HG03442 (cell line): ENCODE measurements around the gene HOXD12.

Source experiments
- ATAC-seq: cut with Tn5 transposase; IDR thresholded peaks from one replicate; pipeline ENCODE4 v1.9.1; 2021; ENCODE audit warnings: mild to moderate bottlenecking, moderate library complexity; ENCODE audit not compliant: unreplicated experiment

The HOXD12 gene

DNA sequence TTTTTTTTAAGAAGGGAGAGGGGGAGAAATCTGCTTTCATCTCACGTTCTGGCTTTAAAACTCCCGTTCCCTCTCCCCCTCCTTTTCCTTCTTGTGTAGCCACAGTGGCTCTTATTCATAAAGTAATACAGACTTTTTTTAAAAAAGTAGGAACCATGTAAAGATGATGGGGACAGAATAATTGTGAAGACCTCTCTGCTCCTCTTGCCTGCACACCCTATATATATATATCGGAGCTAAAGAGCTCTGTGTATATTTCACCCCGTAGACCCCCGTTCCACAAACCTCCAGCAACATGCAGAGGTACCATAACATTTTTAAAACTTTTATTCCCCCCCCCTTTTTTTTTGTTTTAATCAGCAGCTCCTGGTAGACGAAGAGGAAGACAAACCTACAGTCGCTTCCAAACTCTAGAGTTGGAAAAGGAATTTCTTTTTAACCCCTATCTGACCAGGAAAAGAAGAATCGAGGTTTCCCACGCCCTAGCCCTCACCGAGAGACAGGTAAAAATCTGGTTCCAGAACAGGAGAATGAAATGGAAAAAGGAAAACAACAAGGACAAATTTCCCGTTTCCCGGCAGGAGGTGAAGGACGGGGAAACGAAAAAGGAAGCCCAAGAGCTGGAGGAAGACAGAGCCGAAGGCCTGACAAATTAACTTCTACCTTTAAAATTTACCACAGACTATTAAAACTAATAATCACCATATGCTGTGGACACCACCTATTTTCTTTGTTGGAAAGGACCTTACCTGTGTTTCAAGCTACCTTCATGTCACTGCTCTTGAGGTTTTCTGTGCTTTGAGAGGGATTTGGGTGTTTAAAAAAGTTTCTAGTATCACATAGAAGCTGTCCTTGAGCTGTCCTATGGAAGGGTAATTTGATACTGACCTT is 31.6 kb downstream of the HOXD12 start:
- ATAC-seq, result no peak

- no peak for ATAC-seq
Measured at GRCh38 chr2:176131848-176132158, 32.2 kb downstream of the HOXD12 start.

DNA sequence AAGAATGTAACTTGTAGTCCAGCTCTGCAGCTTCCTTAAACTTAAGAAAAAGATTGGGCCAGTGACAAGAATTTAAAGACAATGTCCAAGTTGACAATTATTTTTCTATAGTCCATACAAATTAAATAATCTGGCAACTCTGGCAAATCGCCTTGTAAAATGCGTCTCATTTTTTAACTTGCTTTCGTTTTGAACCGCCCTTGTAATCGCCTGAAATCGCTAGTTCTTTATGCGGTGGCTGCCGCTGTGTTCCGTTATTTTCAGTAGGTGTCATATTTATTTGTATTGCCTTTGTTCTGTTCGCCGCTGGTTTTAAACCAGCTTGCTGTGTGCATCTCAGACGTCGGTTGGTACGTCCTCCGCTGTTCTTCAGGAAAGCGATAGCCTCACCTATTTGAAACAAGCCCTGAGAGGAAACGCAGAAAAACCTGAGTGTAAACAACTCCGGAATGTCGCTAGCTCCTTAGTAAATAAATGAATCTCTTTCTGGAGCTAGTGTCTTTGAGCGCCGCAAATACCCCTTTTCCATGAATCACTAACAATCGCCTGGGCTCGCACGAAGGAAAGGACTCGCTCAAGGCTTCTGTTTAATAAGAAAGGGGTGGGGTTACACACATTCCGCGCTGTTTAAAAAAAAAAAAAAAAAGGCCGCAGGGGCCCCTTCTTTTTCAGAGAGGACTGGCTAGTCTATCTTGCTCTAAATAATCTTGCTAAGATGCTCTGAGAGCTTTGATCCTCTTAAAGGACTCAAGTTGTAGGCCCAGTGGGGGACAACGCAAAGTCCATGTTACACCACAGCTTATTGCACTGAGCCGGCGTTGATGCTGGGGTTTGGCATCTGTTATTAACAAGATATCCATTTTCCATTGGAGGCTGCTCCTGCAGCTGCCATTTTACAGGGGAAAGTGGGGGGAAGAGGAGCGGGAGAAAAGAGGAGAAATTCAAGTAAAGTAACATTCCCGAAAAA is 32.9 kb downstream of the HOXD12 start:
- no peak for ATAC-seq

- no peak for ATAC-seq
Measured at GRCh38 chr2:176133389-176133788, 33.8 kb downstream of the HOXD12 start.

GRCh38 chr2:176134035-176134434 is 34.4 kb downstream of the HOXD12 start:
- ATAC-seq, result no peak

GRCh38 chr2:176135035-176135440 is 35.4 kb downstream of the HOXD12 start:
- no peak for ATAC-seq

DNA sequence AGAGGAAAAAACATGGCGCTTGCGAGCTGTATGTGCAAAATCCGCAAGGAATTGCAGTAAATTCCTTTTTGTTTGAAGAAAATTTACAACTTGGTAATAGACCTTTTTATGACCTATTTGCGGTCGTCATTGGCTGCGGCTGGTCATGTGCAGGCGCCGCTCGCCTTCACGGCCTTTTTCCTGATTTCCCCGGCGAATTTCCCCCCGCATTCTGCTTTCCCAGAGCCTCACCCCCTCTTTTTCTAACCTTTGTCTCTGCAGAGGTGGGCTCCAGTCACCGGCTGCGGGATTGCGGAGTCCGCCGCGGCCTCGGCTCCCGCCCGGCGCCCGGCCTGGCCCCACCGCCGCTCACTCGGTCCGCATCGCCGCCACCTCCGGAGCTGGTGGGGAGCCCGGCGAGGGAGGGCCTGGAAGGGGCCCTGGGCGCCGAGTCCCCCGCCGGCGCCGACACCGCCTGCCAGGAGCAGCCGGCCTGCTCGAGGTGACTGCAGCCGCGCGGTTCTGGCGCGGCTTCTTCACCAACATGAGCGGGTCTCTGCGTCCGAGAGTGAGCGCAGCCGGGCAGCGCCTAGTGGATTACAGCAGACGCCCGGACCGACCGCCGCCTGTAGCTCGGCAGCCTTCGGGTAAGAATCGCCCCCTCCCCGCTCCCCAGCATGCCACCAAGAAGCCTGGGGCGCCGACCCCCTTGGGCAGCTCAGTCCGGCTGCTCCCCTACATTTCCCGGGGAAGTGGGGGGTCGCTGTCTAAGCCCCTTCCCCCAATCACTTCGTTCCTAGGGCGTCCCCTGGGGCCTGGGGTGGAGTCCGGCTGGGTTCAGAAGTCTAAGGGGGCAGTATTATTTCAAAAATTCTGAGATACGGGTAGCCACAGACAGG is 37.0 kb downstream of the HOXD12 start:
- ATAC-seq, result no peak

- ATAC-seq, result no peak
Measured at GRCh38 chr2:176137252-176137580, 37.6 kb downstream of the HOXD12 start.

DNA sequence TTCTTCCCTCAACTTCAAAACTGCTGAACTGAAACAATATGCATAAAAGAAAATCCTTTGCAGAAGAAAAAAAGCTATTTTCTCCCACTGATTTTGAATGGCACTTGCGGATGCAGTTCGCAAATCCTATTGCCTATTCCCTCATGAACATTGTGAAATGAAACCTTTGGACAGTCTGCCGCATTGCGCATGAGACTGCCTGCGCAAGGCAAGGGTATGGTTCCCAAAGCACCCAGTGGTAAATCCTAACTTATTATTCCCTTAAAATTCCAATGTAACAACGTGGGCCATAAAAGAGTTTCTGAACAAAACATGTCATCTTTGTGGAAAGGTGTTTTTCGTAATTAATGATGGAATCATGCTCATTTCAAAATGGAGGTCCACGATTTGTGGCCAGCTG is 38.3 kb downstream of the HOXD12 start:
- ATAC-seq, result no peak

DNA sequence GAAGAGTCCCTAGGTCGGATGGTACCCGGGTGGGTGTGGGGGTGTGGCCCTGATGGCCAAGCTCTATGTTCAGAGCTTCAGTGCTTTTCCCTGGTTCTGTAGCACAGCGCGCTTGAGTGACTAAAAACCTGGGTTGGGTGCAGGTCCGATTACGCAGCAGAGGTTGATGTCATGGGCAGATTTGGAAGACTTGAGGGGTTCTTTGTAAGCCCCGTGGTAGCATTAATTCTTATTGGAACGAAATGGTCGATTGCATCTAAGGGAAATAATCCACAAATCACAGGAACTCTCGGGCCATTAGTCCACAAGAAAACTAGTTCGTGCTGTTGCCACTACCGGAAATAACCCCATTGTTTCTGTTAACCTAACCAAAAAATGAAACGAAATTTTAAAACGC is 38.9 kb downstream of the HOXD12 start:
- ATAC-seq, result no peak

DNA sequence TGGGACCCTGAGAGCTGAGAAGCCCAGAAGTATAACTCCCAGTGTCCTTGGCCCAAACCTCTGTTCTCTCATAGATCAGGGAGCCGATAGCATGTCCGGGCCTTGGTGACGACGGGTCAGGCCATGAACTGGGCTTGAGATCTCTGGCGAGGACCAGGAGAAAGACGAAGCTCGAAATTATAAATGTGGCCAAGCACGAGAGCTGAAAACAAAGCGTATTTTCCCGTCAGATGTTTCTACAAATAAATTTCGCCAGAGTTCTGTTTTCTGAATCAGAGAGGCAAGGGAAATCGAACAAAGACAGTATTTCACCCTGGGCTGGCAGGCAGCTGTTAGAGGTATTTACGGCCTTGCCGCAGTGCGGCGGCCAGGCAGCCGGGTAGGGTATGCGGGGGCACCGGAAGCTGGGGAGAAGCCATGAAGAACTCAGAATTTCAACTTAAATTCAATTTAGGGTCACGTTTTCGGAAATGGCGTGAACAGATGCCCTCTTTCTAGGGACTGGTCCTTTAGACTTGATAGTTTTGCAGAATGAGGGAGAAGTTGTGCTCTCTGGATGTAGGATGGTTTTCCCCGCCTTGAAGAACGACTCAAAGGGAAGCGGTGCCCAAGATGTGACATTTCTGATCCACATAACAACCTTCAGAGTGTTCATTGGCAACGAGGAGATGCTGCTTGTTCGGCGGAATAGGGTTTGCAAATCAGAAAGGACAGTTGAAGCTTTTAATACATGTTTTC is 39.5 kb downstream of the HOXD12 start:
- no peak for ATAC-seq

DNA sequence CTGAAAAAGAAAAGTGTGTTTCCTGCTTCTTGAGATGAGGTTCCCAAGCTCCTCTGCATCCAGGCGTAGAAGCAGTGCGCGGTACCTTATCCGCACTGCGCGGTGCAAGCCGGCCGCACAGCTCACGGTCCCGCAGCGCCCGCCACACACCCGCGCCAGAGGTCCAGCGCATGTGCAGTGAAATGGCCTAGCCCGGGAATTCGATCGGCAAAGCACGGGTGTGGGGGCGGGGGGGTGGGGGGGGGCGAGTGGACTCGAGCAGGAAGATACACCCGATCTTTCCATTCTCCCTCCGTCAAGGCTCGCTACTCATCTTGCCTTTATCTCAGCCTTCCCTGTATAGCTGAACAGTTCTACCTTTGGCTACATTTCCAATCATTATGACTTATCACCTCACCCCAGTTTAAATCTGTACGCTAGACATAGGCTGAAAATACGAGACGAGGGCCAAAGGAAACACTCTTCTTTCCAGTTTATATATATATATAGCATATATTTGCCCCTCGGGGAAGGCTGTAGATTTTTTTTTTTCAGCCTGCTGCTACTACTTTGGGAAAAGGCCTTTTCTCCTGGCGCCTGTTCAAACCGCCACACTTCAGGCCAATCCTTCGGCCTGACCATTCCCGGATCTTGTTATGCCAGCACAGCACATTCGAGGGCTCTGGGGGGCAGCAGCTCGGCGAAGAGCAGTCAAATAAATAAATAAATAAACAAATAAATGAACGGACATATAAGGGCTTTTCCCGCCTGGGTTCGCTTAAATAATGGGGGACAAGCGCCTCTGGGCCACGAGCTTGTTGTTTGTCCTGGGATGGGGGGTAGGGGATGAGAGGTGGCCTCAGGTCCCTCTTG is 40.3 kb downstream of the HOXD12 start:
- ATAC-seq, result no peak

DNA sequence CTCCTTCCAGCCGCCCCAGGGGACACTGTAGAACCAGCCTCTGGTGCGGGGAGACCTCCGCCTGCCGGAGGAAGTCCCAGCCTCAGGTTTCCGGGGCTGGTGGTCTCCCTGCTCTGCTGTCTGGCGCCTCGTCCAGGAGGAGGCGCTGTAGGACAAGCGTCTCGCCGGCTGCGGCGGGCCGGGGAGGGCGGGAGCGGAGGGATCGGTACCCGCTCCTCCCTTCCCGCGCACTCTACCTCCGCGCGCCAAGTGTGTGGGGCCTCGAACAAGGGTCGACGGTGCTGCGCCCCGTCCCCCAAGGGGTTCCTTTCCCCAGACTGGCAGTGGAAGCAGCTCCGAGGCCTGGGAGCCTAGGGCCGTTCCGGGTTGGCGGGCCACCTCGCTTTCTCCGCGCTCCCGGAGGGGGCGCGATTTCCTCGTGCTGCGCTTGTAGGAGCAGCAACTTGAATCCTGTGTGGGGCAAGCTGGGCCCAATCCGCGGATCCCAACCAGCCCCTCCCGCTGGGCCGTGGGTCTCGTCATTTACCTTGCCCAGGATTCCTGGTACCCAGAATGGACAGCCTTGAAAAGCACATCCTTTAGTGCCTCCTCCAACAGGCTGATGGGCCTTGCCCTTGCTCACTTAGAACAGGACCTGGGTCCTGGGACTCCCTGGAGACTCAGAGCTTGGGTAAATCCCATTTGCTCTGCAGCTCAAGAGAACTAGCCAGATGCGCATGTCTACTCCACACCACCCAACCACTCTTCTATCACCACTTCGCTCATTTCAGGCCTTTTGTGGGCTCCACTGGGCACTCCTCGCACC is 41.1 kb downstream of the HOXD12 start:
- ATAC-seq, result peak; percentile 93

GRCh38 chr2:176142281-176142680 is 42.7 kb downstream of the HOXD12 start:
- no peak for ATAC-seq

DNA sequence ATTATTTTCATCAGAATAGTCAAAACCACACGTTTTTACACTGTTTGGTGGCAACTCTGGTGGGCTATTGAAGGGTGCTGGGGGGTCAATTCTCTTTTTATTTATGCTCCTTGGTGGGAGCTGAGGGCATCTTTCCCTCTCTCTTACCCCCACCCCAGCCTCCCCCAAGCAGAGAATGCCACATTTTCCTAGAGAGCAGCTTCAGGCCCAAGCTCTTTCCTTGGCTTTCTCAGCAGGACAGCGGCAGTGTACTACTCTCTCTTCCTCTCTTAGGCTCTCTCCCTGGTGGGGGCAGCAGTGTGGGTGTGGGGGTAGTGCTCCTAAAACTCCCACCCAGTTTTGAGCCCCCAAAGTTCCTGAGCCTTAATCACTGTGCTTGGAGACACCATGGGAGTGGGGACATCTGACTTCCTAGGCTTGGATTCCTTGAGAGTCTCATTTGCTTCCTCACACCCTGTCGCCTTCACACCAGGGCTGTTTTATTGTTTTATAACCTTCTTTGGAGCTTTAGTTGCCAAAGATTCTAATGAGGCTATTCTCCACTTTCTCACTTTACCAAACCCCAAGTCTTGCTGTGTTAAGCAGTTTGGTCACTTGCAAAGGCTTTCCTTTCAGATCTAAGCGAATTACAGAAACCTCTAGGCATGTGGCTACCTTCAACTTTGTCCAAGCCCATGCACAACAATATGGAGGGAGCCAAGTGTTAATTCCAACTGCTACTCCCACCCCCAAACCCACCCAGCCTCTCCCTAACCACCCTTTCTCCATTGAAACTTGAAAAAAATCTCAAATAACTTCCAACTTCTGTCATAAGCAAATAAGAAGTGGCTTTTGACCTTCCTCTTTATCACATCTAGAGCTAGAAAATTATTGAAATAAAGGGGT is 45.7 kb downstream of the HOXD12 start:
- ATAC-seq, result no peak

DNA sequence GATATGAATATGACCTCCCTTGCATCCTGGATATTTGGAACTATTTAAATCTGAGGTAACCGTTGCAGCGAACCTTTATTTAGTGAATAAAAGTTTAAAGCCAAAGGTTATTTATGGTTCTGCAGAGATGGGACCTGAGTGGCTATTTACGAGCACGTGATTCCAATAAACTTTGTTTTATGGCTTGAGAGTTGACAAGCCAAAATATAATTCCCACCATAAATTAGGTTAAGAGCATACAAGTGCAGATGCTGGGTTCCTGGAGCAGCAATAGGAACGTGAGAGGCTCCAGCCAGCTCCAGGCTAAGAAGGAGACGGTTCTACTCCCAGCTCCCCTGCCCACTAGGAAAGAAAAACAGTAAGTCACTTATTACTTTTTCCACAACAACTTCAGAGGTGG is 46.5 kb downstream of the HOXD12 start:
- no peak for ATAC-seq

GRCh38 chr2:176146645-176147044 is 47.0 kb downstream of the HOXD12 start:
- no peak for ATAC-seq
